ENCODE data around the gene STOML3. TPM values are rescaled to one million over a fixed set of nuclear protein-coding genes. Genes with fewer than 3 reads are reported as not detected.

Gene STOML3
- total RNA-seq, 1 experiment from 2014 or later = not detected

- TF ChIP-seq FOXP4 (CRISPR knock-in tag; IDR thresholded peaks at IDR 0.05) (no peak; the same call in 1 of the 2 replicates), MXD4 (CRISPR knock-in tag; IDR thresholded peaks at IDR 0.05; ENCODE audit: borderline replicate concordance) (no peak), MYBL2 (CRISPR knock-in tag; IDR thresholded peaks at IDR 0.05) (peak; percentile 51), STAT6 (CRISPR knock-in tag; conservative IDR thresholded peaks at IDR 0.05; ENCODE audit: low read depth) (no peak), ATF6 (CRISPR knock-in tag; IDR thresholded peaks at IDR 0.05) (no peak), E2F5 (CRISPR knock-in tag; IDR thresholded peaks at IDR 0.05) (peak; percentile 93), ATF1 (CRISPR knock-in tag; IDR thresholded peaks at IDR 0.05) (no peak), PRDM15 (CRISPR knock-in tag; IDR thresholded peaks at IDR 0.05) (no peak), ZBTB21 (CRISPR knock-in tag; IDR thresholded peaks at IDR 0.05; ENCODE audit: borderline replicate concordance) (no peak), ZNF671 (CRISPR knock-in tag; IDR thresholded peaks at IDR 0.05) (no peak), CREB1 (CRISPR knock-in tag; IDR thresholded peaks at IDR 0.05) (no peak), CBFB (CRISPR knock-in tag; IDR thresholded peaks at IDR 0.05; ENCODE audit: low read depth) (no peak), PRRX2 (CRISPR knock-in tag; IDR thresholded peaks at IDR 0.05) (no peak), SMAD3 (CRISPR knock-in tag; IDR thresholded peaks at IDR 0.05; ENCODE audit: borderline replicate concordance) (no peak), USF1 (CRISPR knock-in tag; IDR thresholded peaks at IDR 0.05) (peak; percentile 77), ZNF281 (CRISPR knock-in tag; IDR thresholded peaks at IDR 0.05) (no peak), ETV6 (CRISPR knock-in tag; IDR thresholded peaks at IDR 0.05) (no peak), ELF4 (CRISPR knock-in tag; IDR thresholded peaks at IDR 0.05; ENCODE audit: low read depth) (no peak), GTF2I (CRISPR knock-in tag; conservative IDR thresholded peaks at IDR 0.05) (no peak), MLX (CRISPR knock-in tag; IDR thresholded peaks at IDR 0.05) (no peak), TCF7 (CRISPR knock-in tag; IDR thresholded peaks at IDR 0.05; ENCODE audit: low read depth) (no peak), NR1H2 (CRISPR knock-in tag; IDR thresholded peaks at IDR 0.05) (no peak)
These were observed 47.4 kb upstream of the STOML3 start, which contains the start of the genes NHLRC3 and PROSER1 (continued) for GRCh38 chr13:39037880-39038568.
